ENCODE measurements around the gene PKD1L1. TPM values are rescaled to one million over a fixed set of nuclear protein-coding genes. Genes with fewer than 3 reads are reported as not detected.

Gene PKD1L1, protein sequence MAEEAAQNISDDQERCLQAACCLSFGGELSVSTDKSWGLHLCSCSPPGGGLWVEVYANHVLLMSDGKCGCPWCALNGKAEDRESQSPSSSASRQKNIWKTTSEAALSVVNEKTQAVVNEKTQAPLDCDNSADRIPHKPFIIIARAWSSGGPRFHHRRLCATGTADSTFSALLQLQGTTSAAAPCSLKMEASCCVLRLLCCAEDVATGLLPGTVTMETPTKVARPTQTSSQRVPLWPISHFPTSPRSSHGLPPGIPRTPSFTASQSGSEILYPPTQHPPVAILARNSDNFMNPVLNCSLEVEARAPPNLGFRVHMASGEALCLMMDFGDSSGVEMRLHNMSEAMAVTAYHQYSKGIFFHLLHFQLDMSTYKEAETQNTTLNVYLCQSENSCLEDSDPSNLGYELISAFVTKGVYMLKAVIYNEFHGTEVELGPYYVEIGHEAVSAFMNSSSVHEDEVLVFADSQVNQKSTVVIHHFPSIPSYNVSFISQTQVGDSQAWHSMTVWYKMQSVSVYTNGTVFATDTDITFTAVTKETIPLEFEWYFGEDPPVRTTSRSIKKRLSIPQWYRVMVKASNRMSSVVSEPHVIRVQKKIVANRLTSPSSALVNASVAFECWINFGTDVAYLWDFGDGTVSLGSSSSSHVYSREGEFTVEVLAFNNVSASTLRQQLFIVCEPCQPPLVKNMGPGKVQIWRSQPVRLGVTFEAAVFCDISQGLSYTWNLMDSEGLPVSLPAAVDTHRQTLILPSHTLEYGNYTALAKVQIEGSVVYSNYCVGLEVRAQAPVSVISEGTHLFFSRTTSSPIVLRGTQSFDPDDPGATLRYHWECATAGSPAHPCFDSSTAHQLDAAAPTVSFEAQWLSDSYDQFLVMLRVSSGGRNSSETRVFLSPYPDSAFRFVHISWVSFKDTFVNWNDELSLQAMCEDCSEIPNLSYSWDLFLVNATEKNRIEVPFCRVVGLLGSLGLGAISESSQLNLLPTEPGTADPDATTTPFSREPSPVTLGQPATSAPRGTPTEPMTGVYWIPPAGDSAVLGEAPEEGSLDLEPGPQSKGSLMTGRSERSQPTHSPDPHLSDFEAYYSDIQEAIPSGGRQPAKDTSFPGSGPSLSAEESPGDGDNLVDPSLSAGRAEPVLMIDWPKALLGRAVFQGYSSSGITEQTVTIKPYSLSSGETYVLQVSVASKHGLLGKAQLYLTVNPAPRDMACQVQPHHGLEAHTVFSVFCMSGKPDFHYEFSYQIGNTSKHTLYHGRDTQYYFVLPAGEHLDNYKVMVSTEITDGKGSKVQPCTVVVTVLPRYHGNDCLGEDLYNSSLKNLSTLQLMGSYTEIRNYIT (N-terminal part only)
- total RNA-seq (2022; extraction: Qiagen RNA extraction; ENCODE audit: low read depth) = 0.02 to 1.0 TPM (median 0.28 TPM) in 4 of 5 replicates, not detected in the other

DNA sequence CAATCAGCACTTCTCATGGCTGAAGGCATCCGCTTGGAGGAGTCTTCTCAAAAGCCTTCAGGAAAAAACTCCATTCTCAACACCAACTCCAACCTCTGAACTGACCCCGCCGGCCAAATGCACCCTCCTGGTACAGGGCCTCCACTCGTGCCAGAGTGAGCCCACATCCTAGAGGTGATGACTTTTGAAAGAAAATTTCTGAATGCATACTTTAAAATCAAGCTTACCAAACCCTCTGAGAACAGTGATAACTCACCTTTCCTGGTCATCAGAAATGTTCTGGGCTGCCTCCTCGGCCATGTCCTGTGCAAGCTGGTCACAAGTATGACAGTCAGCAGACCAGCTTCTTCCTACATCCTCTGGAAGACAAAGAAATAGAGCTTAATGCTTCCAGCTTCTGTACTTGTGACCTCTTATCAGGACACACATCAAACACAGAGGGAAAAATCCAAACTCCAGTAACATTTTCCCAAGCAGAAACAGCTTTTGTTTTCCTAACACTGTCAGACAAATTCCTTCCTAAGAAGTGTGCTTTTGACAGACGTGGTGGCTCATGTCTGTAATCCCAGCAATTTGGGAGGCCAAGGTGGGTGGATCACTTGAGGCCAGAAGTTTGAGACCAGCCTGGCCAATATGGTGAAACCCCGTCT lies at the start of gene PKD1L1:
Gene PKD1L1 (minus strand): TSS at position 326 of the 650 bp plus-strand sequence. CDS start 26 bp downstream, at position 300.

DNA sequence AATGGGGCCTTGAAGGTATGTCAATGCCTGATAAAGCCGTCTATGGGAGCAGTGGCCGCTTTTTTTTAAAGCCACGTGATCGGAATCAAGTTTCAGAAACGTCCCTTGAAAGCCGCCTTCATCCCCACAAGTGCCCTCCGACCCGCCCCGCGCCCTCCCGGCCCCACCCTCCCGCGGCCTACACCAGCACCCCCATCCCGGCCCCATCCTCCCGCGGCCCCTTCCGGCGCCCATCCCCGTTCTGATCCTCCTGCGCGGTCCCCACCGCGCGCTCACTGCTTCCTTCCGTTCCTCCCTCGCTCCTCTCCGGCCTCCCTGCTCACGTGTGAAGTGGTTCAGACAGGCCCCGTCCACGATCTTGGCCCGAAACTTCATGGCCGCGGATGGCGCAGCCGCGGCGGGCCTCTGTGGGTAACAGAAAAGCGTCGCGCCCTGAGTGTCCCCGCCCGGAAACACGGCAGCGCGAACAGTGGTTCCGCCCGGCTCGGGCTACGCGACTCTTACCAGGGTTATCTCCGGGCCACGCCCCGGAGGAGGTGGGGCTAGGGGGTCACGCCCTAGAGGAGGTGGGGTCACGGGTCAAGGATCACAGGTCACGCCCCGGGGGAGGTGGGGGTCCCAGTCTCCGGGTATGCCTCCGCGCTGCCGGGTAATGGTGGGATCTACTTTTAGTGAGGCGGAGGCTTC lies 31.0 kb upstream of the PKD1L1 start, which contains the start of gene HUS1:
Gene HUS1 (minus strand): TSS at position 471 of the 687 bp plus-strand sequence. CDS start 96 bp downstream, at position 375.

Other genes starting within 250 kb of the PKD1L1 start
- 16.0 to 23.3 TPM (median 18.0 TPM) in 5 replicates for gene HUS1, start 31.1 kb upstream of the PKD1L1 start, total RNA-seq (2022; extraction: Qiagen RNA extraction; ENCODE audit: low read depth)
- gene SUN3, start 80.6 kb upstream of the PKD1L1 start, total RNA-seq (2022; extraction: Qiagen RNA extraction; ENCODE audit: low read depth) = 0.48 TPM in 1 of 5 replicates, not detected in the others
- gene C7orf57, start 87.1 kb upstream of the PKD1L1 start, total RNA-seq (2022; extraction: Qiagen RNA extraction; ENCODE audit: low read depth) = 0.20 to 0.67 TPM (median 0.31 TPM) in 5 replicates
- 50.1 to 93.1 TPM (median 88.4 TPM) in 5 replicates for gene UPP1, start 140.8 kb upstream of the PKD1L1 start, total RNA-seq (2022; extraction: Qiagen RNA extraction; ENCODE audit: low read depth)
- 0.05 to 0.07 TPM in 2 of 5 replicates, not detected in the others for gene ABCA13, start 223.0 kb upstream of the PKD1L1 start, total RNA-seq (2022; extraction: Qiagen RNA extraction; ENCODE audit: low read depth)

Data from A549 treated with ZK216348 at 1 μM for 4 hours (cell line).